Activated naive CD4-positive, alpha-beta T cell treated with anti-CD3 and anti-CD28 coated beads for 36 hours (primary cell): ENCODE data around the gene MRPL30. TPM values are rescaled to one million over a fixed set of nuclear protein-coding genes. Genes with fewer than 3 reads are reported as not detected.
"Not testable (repeated sequence)": the region's sequence is repeated elsewhere in the genome, so short reads cannot be mapped to it uniquely, and the experiment has no call there.

Source experiments
- CTCF ChIA-PET: fragments of 350-600 bp; sonication (Branson Sonifier 250); formaldehyde crosslinking; loops from one replicate; lab custom pipeline; 2021; ENCODE audit warnings: antibody characterized with exemption; lab: Charles Lee
- DNase-seq: peaks from one replicate; pipeline ENCODE4 v3.0.0-alpha.2; 2020
- H3K27ac Mint-ChIP-seq: one replicate; pipeline ENCODE4 v1.8.0; 2021; ENCODE audit warnings: mild to moderate bottlenecking, mixed read lengths
- H3K27me3 Mint-ChIP-seq: one replicate; pipeline ENCODE4 v1.8.0; 2021; ENCODE audit warnings: low read depth, mixed read lengths
- H3K36me3 Mint-ChIP-seq: one replicate; pipeline ENCODE4 v1.8.0; 2021; ENCODE audit warnings: low read depth, mixed read lengths
- H3K4me1 Mint-ChIP-seq: one replicate; pipeline ENCODE4 v1.8.0; 2021; ENCODE audit warnings: low read depth, mixed read lengths
- H3K4me3 Mint-ChIP-seq: one replicate; pipeline ENCODE4 v1.8.0; 2021; ENCODE audit warnings: mild to moderate bottlenecking, moderate library complexity, mixed read lengths
- H3K9me3 Mint-ChIP-seq: one replicate; pipeline ENCODE4 v1.8.0; 2021; ENCODE audit warnings: mixed read lengths
- intact Hi-C: fragments of 100-400 bp; cut with micrococcal nuclease; formaldehyde crosslinking; loops from one replicate; pipeline ENCODE4 v1.15.1; 2023
- total RNA-seq, 2 experiments: library from RNA; stranded (reverse); gene quantifications; one replicate each; pipeline ENCODE4 v1.2.3, GENCODE V29; 2021

The MRPL30 gene
- total RNA-seq, 2 experiments from 2014 or later = 40.2 to 43.3 TPM

- Mint-ChIP-seq H3K4me3 (no peak overlapping the region), H3K4me1 (peaks cover 23% of the 10 kb centered on the region), H3K27ac (no peak overlapping the region), H3K9me3 (no peaks in the 10 kb centered on the region), H3K36me3 (peaks cover 33% of the 10 kb centered on the region), H3K27me3 (no peaks in the 10 kb centered on the region)
- DNase-seq = no peak
- intact Hi-C loops = no loop called here
- CTCF ChIA-PET = interaction anchor here (0.6 kb wide), 2 partner anchors 139 to 1262 kb away, joined by 3 to 4 read pairs; no protein-coding TSS in a partner anchor
Measured at GRCh38 chr2:99188357-99188756, 7.4 kb downstream of the MRPL30 start.

- H3K4me3 Mint-ChIP-seq = no peak overlapping the region
- CTCF ChIA-PET = interaction anchor here (0.6 kb wide), 1 partner anchor 51 kb away, joined by 3 read pairs; no protein-coding TSS in a partner anchor
- no peak overlapping the region for H3K27ac Mint-ChIP-seq
- H3K4me1 Mint-ChIP-seq = peaks cover 10% of the 10 kb centered on the region
- no peaks in the 10 kb centered on the region for H3K27me3 Mint-ChIP-seq
- H3K9me3 Mint-ChIP-seq = no peaks in the 10 kb centered on the region
- DNase-seq = no peak
- intact Hi-C loops = no loop called here
- H3K36me3 Mint-ChIP-seq = peaks cover 39% of the 10 kb centered on the region
Measured at GRCh38 chr2:99190548-99190947, 9.6 kb downstream of the MRPL30 start.

DNA sequence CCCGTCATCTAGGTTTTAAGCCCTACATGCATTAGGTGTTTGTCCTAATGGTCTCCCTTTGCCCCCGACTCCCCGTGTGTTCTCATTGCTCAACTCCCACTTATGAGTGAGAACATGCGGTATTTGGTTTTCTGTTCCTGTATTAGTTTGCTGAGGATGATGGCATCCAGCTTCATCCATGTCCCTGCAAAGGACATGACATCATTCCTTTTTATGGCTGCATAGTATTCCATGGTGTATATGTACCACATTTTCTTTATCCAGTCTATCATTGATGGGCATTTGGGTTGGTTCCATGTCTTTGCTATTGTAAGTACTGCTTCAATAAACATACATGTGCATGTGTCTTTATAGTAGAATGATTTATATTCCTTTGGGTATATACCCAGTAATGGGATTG lies 11.4 kb downstream of the MRPL30 start:
- H3K9me3 Mint-ChIP-seq, H3K4me1 Mint-ChIP-seq, H3K27me3 Mint-ChIP-seq, CTCF ChIA-PET, DNase-seq, intact Hi-C loops, H3K4me3 Mint-ChIP-seq, H3K27ac Mint-ChIP-seq: not testable (repeated sequence)
- H3K36me3 Mint-ChIP-seq = peaks cover 40% of the 10 kb centered on the region

- Mint-ChIP-seq H3K36me3 (peaks cover 10% of the 10 kb centered on the region), H3K27ac (no peak overlapping the region), H3K27me3 (no peaks in the 10 kb centered on the region), H3K4me3 (no peak overlapping the region), H3K4me1 (no peaks in the 10 kb centered on the region), H3K9me3 (no peaks in the 10 kb centered on the region)
- CTCF ChIA-PET = no interaction called here
- DNase-seq = no peak
- intact Hi-C loops = no loop called here
Measured at GRCh38 chr2:99198103-99198841, 17.3 kb downstream of the MRPL30 start.

GRCh38 chr2:99200076-99200800 lies 19.3 kb downstream of the MRPL30 start:
- no peak overlapping the region for H3K4me3 Mint-ChIP-seq
- H3K36me3 Mint-ChIP-seq = peaks cover 6% of the 10 kb centered on the region
- H3K27ac Mint-ChIP-seq = no peak overlapping the region
- no peaks in the 10 kb centered on the region for H3K27me3 Mint-ChIP-seq
- DNase-seq = no peak
- no peaks in the 10 kb centered on the region for H3K4me1 Mint-ChIP-seq
- no peaks in the 10 kb centered on the region for H3K9me3 Mint-ChIP-seq
- CTCF ChIA-PET = no interaction called here
- intact Hi-C loops = no loop called here

- intact Hi-C loops = no loop called here
- no peaks in the 10 kb centered on the region for H3K27me3 Mint-ChIP-seq
- no peak overlapping the region for H3K4me3 Mint-ChIP-seq
- peak overlapping the region; percentile 3 for H3K27ac Mint-ChIP-seq
- peaks cover 4% of the 10 kb centered on the region for H3K9me3 Mint-ChIP-seq
- H3K4me1 Mint-ChIP-seq = no peaks in the 10 kb centered on the region
- peaks cover 7% of the 10 kb centered on the region for H3K36me3 Mint-ChIP-seq
- no peak for DNase-seq
- CTCF ChIA-PET = interaction anchor here (0.9 kb wide), 1 partner anchor 34 kb away, joined by 3 read pairs; no protein-coding TSS in a partner anchor
Measured at GRCh38 chr2:99201959-99202678, 21.1 kb downstream of the MRPL30 start.

GRCh38 chr2:99205491-99205890 lies 24.5 kb downstream of the MRPL30 start:
- H3K36me3 Mint-ChIP-seq = peaks cover 11% of the 10 kb centered on the region
- DNase-seq = no peak
- no peak overlapping the region for H3K27ac Mint-ChIP-seq
- H3K4me1 Mint-ChIP-seq = no peaks in the 10 kb centered on the region
- H3K9me3 Mint-ChIP-seq = peaks cover 4% of the 10 kb centered on the region
- intact Hi-C loops = no loop called here
- no peaks in the 10 kb centered on the region for H3K27me3 Mint-ChIP-seq
- CTCF ChIA-PET = no interaction called here
- H3K4me3 Mint-ChIP-seq = no peak overlapping the region

DNA sequence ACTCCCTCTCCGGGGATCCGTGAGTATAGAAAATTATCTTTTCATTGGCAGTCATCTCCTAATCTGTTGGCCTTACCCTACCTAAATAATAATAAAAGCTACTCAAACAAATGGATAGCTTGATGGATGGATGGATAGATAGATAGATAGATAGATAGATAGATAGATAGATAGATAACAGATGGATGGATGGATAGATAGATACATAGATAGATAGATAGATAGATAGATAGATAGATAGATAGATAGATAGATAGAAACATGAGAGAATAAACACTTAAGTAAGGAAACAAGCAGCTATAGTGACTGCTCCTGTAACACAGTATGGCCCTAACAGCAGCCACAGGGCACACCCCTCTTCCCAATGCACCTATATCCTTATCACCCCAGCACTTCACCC lies 35.1 kb downstream of the MRPL30 start:
- CTCF ChIA-PET = no interaction called here
- no peaks in the 10 kb centered on the region for H3K27me3 Mint-ChIP-seq
- peaks cover 14% of the 10 kb centered on the region for H3K36me3 Mint-ChIP-seq
- no peaks in the 10 kb centered on the region for H3K4me1 Mint-ChIP-seq
- intact Hi-C loops = no loop called here
- no peak overlapping the region for H3K4me3 Mint-ChIP-seq
- DNase-seq = no peak
- no peak overlapping the region for H3K27ac Mint-ChIP-seq
- H3K9me3 Mint-ChIP-seq = no peaks in the 10 kb centered on the region

DNA sequence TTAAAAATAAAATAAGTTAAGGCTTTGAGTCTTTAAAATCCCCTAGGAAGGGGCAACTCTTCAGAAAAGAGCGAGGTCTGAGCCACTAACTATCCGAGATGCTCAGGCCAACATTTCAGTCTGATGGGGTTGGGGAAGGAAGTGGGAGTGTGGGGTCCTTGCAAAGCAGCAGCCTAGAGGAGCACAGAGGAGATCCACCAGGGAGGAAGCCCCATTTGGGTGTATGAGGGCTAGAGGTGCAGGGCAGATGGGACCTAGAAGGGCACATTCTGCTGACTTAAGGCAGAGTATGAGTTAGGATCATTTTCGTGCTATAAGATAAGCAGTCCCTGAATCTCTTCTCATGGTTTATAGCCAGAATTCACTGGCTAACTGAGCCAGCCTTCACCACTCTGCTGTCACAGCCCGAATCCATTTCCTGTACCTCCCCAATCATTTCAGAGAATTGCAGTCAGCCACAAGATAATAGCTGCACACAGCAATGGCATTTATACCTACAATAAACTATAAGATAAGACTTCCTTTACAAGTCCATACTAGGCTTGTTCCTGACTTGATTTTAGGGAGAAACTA lies 37.0 kb downstream of the MRPL30 start:
- intact Hi-C loops = no loop called here
- Mint-ChIP-seq H3K27me3 (no peaks in the 10 kb centered on the region), H3K36me3 (peaks cover 24% of the 10 kb centered on the region), H3K4me3 (no peak overlapping the region), H3K4me1 (no peaks in the 10 kb centered on the region), H3K27ac (no peak overlapping the region), H3K9me3 (no peaks in the 10 kb centered on the region)
- CTCF ChIA-PET = no interaction called here
- DNase-seq = no peak

- CTCF ChIA-PET, H3K4me3 Mint-ChIP-seq, DNase-seq, intact Hi-C loops, H3K36me3 Mint-ChIP-seq, H3K27ac Mint-ChIP-seq, H3K27me3 Mint-ChIP-seq, H3K4me1 Mint-ChIP-seq: not testable (repeated sequence)
- peaks cover 32% of the 10 kb centered on the region for H3K9me3 Mint-ChIP-seq
Measured at GRCh38 chr2:99233177-99233576, 52.2 kb downstream of the MRPL30 start.

DNA sequence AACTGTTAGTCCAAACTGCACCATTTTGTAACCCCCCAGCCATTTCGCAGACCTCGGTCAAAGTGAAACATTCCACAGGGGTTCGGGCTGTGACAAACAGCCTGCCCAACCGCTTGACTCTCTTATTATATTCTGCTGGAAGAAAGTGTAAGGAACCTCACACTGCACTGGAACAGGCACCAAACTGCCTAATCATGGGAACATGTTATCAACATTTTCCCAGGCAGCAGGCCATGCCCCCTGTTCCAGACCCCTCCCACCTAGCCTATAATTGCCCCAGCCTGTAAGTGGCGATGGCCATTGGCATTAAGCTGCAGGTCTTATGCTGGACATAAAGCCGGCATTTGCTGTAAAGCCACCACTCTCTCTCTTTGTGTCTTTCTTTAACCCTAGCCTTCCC lies 57.6 kb downstream of the MRPL30 start:
- H3K9me3 Mint-ChIP-seq = peaks cover 9% of the 10 kb centered on the region
- no peak overlapping the region for H3K27ac Mint-ChIP-seq
- CTCF ChIA-PET = no interaction called here
- no peak for DNase-seq
- H3K36me3 Mint-ChIP-seq = no peaks in the 10 kb centered on the region
- H3K4me1 Mint-ChIP-seq = no peaks in the 10 kb centered on the region
- no peaks in the 10 kb centered on the region for H3K27me3 Mint-ChIP-seq
- H3K4me3 Mint-ChIP-seq = no peak overlapping the region
- intact Hi-C loops = no loop called here

- Mint-ChIP-seq H3K27me3 (no peaks in the 10 kb centered on the region), H3K9me3 (no peaks in the 10 kb centered on the region), H3K27ac (no peak overlapping the region), H3K4me3 (no peak overlapping the region), H3K36me3 (no peaks in the 10 kb centered on the region), H3K4me1 (no peaks in the 10 kb centered on the region)
- DNase-seq = no peak
- CTCF ChIA-PET = no interaction called here
- intact Hi-C loops = no loop called here
Measured at GRCh38 chr2:99240431-99240830, 59.4 kb downstream of the MRPL30 start.
